GM18909 (cell line): ENCODE measurements around the gene APBB2.

Experiments
- ATAC-seq: cut with Tn5 transposase; IDR thresholded peaks from one replicate; pipeline ENCODE4 v1.9.1; 2021; ENCODE audit warnings: mild to moderate bottlenecking; ENCODE audit not compliant: unreplicated experiment, poor library complexity

The APBB2 gene

DNA sequence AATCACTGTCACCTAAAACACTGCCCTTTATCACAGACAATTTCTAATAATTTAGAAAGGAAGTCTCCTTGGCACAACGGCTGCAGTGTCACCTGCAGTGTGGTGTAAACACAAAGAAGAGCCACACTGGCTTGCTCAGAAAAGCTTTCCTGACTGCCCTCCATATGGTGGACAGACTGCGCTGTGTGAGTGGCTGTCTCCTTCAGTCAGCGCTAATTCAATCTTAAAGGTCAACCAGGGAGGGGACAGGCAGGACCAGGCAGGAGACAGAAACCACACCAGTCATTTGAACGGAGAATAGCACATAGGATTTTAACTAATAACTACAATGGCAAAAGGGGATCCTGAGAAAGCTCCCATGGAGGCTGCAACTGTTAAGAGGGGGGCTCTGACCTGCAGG, 332.5 kb downstream of the APBB2 start:
- ATAC-seq = no peak

DNA sequence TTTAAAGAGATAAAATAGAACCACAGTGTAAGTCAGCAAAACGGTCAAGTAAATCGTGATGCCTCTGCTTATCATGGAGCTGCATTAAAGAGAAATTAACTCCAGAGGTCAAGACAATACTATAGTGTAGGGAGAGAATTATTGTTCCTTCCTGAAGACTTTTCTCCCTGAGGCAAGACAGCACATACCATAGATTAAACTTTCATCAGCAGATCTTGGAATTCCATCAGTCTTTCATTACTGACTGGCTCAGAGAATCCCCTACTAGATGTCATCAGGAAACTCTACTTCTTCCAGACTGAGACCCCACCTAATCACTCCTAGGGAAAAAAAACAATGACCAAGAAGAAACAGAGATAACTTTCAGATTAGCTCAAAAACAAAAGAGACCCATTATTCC, 333.2 kb downstream of the APBB2 start:
- no peak for ATAC-seq

DNA sequence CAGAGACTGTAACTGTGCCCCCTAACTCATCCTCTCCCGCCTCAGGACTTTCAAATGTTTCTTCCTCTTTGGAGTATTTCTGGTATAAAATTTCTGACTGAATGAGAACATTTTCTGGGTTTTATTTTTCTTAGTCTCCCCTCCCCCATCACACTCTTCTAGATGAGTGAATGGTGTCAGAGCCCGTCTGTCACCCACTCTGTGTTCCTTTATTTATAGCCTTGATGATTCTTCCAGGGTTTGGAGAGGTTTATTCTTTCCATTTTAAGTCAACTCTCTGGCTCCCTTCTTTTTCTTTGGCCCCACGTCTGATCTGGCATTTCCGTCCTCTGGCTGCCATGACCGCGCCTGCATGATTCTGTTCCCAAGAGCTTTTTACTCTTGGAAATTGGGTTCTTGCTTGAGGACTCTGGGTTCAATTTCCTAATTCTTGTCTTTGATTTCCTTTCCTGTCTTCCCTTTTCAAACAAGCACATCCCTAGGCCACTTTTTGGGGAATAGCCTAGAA, 335.7 kb downstream of the APBB2 start:
- ATAC-seq = no peak

DNA sequence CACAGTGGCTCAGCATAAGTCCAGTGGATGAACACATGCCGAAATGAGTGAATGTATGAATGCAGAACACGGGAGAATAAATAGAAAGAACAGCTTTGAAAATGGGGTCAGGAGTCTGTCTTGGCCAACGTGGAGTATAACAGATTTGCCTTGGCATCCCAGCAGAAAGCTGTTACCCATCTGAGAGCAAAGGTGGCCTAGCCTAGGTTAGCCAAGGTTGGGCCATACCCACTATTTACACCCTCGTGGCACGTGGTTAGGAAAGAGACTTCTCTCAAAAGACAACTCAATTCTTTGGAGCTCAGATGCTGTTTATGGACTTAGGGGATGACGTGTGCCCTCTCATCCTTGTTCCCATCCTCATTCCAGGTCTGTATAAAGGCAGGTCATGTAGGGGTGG, 337.3 kb downstream of the APBB2 start:
- ATAC-seq = no peak

DNA sequence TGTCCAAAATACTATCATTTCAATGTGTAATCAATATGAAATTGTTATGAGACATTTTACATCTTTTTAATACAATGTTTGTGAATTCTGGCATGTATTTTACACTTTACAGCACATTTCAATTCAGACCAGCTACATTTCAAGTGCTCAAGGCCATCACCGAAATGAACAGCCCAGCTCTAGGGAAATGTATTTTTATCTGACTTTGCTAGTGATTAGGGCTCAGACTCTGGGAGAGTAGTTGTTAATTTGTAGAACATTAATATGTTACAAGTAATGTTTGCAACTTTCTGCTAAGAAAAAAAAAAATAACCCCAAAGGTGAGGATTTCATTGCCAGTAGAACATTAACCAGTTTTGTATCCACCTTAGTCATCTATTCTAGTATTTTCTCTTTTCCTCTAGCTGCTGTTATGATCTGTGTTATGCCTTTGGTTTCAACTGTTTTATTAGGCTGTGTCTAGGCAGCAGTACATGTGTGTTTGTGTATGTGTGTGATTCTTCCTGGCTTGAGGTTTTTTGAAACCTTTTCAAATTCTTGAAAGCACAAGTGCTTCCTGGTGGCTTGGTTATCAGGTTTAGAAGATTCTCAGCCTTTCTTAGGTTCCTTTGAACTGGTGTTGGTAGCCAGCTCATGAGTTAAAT, 338.7 kb downstream of the APBB2 start:
- peak; percentile 72 for ATAC-seq

DNA sequence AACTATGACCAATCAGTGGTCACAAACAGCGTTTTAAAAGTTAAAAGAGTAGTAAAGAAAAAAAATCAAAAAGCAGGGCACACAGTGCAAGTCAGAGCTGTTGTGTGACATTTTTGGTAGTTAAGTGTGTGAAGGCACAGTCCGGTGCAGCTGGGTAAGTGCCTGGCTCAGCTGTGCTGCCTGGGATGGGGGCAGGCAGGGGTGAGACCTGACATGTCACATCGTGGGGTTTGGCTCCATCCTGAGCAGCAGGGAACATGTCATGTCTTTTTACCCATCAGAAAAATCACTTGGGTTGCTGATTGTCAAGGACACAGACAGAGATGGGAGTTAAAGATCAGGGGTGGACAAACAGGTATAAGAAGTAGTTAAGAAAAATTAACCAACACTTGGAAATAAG, 339.4 kb downstream of the APBB2 start:
- ATAC-seq = no peak

DNA sequence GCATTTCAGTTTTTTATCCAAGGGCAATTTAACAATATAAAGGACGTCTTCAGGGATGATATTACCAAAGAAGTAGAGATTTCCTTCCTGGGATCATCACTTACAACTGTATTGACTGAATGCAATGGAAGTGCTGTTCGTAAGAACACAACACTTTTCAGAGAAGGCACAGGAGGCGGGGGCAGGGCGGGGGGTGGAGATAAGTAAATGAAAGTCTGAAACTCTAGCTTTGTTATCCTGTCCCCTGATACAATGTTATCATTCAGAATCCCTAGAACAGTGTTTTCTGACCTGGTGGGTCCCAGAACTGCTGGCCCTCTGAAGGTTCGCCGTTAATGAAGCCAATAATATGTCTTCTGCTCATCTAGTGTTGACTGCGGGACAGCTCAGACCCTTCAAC, 340.0 kb downstream of the APBB2 start:
- no peak for ATAC-seq

DNA sequence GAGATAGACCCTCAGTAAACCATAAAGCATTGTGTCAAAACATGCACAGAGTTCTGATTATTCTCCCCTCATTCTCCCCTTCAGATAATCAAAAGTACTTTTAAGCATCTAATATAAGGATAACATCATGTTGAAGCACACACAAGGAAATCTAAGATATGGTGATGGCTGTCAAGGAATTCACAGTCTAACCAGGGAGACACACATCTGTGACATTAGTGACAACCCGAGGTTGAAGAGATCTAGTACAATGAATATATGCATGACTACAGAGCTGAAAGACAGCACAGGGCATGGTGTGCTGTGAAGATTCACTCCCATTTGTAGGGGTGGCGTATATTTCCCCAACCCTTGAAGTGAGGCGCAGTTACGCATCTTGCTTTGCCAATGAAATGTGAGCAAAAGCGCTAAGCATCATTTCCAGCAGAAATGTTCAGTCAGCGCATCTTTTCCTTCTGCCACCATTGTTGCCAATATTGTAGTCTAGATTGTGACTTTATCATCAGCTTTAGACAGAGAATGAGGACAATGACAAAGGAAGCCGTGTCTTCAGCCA, 342.6 kb downstream of the APBB2 start:
- ATAC-seq = no peak

DNA sequence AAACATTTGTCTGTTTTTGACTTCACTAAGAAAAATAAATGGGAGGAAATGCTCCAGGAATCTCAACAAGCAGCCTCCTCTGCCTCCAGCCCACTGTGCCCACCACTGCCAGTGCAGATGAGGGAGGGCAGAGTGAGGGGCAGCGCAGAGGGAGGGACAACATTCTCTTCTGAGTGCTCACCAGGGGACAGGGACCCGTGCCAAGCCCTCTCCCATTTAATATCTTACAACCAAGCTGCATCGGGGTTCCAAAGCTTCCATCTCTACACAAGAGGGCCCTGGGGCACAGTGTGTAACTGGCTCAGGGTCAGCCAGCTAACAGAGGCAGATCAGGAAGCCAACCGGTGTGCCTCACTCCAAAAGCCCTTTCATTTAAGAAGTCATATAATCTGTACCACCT, 344.2 kb downstream of the APBB2 start:
- ATAC-seq = no peak

DNA sequence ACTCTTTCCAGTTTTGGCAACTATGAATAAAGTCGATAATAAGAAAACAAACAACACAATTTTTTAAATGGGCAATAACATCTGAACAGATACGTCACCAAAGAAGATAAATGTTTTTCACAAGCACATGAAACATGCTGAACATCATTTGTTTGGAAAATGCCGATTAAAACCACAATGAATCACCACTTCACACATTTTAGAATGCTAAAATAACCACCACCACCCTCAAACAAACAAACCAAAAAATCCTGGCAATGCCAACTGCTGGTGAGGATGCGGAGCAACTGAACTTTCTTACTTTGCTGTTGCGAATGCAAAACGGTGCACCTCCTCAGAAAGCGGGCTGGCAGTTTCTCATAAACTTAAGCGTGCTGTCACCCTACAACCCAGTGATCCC, 348.6 kb downstream of the APBB2 start:
- ATAC-seq = no peak

DNA sequence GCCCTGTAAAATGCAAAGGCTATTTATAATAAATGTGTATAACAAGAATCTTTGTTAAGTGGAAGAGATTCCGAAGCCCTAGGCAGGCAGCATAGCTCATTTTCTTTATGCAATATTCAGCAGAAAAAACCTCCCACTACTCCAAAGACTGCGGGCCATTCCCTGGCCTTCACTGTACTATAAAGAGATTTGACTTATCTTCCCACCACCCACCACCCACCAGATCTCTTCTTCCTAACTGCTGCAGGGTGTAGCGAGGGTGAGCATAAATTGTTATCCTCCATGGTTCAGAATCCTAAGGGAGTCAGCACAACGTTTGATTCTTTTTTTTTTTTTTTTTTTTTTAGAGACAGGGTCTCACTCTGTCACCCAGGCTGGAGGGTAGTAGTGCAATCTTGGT, 349.8 kb downstream of the APBB2 start:
- ATAC-seq = no peak

DNA sequence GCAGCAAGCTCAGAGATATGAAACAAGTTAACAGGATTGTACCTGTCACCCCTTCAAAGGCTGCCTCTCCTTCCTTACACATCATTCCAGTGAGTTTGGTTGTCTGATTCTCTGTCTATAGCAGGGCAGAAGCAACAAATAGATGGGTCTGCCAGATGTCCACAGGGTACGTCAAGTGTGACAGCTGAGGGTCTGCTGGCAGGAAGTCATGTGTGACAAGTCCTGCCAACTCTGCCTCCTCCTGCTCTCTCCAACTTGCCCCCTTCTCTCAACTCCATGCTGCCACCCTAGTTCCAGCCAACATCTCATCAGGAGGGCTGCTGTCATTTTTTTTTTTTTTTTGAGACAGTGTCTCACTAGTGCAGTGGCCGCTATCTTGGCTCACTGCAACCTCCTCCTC, 355.4 kb downstream of the APBB2 start:
- ATAC-seq = no peak

DNA sequence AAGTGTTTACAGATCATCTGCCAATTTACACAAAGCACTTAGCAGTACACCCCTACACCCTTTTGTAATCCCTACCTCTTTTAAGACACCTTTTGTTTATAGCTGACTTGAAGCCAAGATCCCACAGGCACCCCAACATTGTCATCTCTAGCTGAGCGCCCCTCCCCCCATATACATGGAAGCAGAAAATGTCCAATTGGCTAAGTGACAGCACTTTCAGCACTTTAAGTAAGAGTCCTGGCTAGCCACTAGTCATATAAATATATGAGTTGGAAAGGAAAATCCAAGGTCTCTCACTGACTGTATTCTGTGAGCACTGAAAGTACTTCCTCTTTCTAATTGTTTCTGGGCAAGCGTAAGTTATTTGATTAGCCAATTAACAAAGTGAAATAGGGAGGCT, 356.4 kb downstream of the APBB2 start:
- ATAC-seq = no peak

DNA sequence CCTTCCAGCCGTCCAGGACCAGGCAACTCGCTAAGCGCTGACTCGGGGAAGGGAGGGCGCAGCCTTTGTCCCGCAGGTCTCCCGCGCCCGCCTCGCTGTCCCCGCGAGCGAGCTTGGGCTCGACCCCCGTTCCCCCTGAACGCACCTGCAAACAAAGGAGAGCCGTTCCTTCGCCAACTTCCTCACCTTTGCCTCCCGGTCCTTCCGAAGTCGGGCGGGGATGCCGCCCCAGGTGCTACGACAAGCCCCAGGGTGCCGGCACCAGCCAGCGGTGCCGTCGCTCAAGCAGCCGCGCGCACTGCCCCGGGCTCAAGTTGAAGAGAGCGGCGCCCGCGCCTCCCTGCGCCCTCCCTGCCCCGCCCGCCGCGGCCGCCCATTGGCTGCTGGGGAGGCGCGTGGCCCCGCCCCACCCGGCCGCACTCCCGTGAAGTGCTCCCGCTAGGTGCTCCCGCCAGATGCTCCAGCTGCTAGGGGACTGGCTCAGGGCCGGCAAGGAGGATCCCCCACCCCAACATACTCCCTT, 357.4 kb downstream of the APBB2 start:
- ATAC-seq = peak; percentile 96

DNA sequence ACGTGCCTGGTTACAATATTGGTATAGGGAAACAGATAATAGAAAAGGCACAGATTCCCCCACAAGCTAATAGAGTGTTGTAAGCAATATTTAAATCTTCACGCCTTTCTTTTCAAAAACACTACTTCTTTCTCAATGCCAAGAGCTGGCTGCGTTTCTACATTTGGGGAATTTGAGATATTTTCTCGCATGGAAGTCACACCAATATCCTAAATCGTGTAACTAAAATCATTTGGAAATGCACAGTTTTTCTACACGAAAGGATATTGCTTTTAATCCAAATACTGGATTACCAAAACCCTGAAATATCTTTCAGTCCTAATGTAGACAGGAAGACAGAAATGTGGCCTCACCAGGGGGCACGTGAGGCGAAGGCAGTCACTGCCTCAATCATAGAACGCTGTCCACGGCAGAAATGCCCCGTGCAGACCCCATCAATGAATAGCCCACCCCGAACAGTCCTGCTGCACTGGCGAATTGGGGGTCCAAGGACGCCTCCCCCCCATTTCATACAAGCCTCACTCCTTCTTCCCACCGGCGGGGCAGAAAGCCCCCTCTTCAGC, 358.0 kb downstream of the APBB2 start:
- no peak for ATAC-seq

DNA sequence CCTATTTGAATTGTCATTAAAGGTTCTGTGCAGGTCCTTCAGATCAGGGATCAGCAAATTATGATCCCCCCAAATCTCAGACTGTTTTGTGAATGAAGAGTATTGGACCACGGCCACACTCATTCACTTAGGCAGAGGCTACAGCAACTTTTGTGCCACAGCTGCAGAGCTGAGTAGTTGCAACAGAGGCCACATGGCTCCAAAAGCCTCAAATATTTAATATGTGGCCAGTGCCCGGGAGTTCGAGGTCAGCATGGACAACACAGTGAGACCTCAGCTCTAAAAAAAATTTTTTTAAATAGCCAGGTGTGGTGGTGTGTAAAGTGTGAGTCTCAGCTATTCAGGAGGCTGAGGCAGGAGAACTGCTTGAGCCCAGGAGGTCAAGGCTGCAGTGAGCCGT, 363.8 kb downstream of the APBB2 start:
- ATAC-seq = no peak

DNA sequence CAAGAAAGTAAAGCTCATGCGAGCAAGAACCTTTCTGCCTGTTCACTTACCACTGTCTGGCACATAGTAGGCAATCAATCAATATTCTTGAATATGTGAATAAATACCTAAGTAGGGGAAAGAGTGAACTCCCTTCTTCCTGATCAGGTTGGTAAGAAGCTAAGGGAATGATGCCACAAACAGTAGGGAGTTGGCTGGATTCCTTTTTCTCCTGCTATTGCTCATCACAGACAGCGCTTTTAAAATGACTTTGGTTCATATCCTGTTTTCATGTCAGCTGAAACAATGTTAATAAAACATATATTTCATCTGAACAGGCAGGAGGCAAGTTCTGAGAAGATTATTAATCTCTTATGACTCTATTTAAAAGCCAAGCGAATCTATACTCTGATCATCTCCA, 365.4 kb downstream of the APBB2 start:
- no peak for ATAC-seq

DNA sequence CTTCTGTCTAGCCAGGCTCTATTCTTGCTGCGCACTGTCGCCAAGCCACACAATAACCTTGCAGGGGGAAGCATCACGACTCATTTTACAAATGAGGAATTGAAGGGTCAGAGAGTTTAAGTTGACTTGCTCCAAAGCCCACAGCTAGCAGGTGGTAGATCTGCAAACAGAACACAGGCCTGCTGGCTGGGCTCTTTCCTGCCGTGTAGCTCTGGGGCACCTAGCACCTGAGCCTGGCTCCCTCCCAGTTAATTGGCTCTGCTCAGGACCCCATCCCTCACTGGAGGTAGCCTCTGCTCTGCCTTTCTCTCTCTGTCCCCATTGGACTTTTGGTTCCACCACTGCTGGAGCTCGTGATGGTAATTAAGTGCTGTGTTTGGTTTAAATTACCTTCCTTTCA, 366.1 kb downstream of the APBB2 start:
- no peak for ATAC-seq

DNA sequence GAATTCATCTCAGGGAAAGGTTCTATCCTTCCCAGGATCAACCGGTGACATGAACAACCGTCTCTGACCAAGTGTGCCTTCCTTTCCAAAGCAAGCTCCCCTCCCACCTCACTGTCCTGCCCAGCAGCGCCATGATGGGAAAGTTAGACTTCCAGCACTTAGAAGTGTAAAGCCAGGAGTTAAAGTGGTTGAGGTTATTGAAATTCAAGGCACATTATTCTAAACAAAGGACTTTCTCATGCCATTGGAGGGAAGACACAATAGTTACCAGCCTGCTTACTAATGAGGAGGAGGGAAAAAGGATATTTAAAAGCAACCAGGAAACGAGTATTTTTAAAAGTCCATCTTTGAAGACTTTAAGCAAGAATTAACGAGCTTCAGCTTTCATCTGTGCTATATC, 367.8 kb downstream of the APBB2 start:
- no peak for ATAC-seq

DNA sequence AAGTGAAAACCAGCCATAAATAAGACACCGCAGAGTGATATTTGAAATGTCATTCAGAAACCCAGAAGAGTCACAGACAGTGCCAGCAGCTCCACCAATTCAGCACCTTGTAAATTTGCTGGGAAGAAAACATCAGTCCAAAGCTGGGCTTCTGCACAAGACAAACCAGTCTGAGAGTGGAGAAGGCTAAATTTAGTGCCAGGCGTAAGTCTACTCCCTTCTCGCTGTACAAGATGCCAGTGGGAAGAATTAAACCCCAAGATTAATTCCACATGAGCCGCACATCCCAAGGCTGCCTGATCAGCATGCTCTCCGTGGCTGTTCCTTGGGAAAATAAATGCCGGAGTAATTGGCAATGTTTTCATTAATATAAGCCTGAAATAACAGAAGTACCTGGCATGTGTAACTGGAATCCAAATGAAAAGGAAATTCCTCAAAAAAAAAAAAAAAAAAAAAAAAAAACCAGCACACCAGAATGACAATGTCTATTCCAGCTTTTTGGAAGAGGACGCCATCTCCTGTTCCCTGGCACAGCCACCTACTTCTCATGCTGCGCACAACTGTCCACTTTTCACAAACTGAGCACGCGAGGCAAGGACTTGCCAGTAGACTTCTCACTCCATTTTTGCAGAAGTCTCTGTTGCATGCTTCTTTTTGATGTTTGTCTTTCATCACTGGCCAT, 369.0 kb downstream of the APBB2 start:
- ATAC-seq = no peak

DNA sequence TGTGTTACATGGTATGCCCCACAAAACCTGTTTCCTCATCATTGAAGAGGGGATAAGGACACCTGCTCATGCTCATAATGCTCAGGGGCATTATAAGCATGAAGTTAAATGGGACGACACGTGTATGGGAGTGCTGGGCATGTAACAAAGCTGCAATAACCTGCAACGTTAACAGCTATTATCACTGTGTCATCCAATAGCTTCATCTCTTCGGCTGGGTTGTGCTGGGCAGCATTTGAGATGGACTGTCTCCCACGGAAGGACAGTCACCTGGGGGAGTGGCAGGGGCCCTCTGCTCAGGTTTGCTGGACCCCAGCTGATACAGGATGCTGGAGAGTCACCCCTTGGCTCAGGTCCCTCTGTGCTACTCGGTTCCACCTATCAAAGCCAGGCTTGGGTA, 370.1 kb downstream of the APBB2 start:
- no peak for ATAC-seq
